ENCODE data around the gene ENTPD8.

ENTPD8 gene

DNA sequence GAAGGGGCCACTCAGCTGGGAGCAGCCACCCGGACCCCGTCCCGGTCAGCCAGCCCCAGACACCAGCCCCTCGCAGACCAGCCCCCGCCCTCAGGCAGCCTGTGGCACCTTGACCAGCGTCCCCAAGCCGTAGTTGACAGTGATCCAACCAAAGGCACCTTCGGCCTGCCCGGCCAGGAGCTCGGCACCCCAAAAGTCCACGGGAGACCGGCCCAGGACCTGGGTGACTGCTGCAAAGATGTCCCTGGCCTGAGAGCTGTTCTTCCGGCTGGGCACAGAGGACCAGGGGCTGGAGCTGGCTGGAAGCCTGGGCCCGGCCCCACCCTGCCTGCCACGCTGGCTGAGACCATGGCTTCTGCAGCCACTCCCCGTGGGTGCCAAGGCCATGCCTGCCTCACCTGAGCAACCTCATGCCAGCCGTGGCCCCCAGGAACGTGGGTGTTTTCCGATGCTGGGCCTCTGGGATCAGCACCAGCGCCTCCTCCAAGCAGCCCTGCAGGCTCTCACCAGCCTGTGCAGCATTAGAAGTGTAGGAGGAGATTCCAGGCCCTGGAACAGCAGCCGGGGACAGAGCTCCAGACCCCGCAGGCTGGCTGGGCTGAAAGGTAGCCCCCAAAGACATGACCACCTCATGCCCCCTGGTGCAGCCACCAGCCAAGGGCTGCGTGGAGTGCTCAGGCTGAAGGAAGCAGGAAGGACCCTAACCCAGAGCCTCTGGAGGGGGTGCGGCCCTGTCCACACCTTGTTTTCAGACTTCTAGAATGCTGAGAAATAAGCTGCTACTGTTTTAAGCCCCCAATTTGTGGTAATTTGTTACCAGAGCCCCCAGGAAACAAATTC, 4.2 kb downstream of the ENTPD8 start:
- DNase-seq (ENCODE audit: extremely low read depth, low read depth) = no peak
- TF ChIP-seq, protein P1, sequence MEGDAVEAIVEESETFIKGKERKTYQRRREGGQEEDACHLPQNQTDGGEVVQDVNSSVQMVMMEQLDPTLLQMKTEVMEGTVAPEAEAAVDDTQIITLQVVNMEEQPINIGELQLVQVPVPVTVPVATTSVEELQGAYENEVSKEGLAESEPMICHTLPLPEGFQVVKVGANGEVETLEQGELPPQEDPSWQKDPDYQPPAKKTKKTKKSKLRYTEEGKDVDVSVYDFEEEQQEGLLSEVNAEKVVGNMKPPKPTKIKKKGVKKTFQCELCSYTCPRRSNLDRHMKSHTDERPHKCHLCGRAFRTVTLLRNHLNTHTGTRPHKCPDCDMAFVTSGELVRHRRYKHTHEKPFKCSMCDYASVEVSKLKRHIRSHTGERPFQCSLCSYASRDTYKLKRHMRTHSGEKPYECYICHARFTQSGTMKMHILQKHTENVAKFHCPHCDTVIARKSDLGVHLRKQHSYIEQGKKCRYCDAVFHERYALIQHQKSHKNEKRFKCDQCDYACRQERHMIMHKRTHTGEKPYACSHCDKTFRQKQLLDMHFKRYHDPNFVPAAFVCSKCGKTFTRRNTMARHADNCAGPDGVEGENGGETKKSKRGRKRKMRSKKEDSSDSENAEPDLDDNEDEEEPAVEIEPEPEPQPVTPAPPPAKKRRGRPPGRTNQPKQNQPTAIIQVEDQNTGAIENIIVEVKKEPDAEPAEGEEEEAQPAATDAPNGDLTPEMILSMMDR (IDR thresholded peaks at IDR 0.05; ENCODE audit: low read depth, low read length) = no peak

DNA sequence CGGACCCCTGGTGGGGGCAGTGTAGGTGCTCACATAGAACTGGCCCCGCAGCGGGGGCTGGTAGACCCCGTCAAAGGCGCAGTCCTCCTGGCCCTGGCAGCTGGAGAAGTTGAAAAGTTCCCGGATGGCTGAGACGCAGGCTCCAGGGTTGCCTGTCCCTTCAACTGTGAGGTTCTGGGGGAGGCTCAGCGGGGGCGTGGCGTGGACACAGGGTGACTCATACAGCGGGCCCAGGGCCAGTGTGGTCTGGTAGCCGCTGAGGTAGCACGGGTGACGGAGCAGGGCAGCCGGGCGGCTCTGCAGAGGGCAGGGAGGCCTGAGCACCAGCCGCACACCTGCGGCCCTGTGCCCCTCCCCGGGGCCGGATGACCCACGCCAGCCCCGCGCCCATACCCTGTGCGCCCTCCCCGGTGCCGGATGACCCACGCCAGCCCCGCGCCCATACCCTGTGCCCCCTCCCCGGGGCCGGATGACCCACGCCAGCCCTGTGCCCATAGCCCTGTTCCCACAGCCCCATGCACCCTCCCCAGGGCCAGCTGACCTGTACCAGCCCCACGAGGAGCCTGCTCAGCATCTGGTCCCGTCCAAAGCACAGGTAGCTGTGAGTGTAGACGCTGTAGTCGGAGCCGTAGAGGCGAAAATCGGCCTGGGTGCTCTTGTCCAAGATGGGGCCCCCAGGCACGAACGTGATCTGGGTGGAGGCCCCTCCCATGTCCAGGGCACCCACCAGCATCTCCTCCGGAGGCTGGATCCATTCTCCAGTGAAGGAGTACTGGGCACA, 5.0 kb downstream of the ENTPD8 start:
- peak; percentile 30 for DNase-seq (ENCODE audit: extremely low read depth, low read depth)
- TF ChIP-seq, protein P1 (IDR thresholded peaks at IDR 0.05; ENCODE audit: low read depth, low read length) = no peak

DNA sequence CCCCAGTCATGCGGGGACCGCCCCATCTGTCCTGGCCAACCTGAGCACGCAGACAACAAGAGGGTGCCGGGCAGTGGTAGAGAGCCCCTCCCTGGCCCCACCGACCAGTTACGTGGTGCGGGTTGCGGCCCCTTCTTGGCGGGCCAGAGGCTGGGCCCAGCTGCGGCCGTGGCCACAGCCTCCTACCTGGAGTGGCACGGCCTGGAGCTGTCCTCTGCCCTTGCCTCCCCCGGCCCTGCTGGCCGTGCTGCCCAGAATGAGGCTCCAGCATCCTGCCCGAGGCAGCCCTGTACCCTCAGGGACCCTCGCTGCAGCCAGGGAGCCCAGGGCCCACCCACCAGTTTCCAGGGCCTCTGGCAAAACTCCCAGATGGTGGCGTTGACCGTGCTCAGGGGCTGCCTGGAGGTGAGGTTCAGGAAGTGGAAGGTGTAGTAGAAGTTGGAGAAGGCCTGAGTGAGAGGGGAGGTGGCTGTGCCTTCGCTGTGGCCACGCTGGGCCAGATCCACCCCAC, 5.7 kb downstream of the ENTPD8 start:
- DNase-seq (ENCODE audit: extremely low read depth, low read depth) = no peak
- TF ChIP-seq, protein P1 (IDR thresholded peaks at IDR 0.05; ENCODE audit: low read depth, low read length) = no peak

DNA sequence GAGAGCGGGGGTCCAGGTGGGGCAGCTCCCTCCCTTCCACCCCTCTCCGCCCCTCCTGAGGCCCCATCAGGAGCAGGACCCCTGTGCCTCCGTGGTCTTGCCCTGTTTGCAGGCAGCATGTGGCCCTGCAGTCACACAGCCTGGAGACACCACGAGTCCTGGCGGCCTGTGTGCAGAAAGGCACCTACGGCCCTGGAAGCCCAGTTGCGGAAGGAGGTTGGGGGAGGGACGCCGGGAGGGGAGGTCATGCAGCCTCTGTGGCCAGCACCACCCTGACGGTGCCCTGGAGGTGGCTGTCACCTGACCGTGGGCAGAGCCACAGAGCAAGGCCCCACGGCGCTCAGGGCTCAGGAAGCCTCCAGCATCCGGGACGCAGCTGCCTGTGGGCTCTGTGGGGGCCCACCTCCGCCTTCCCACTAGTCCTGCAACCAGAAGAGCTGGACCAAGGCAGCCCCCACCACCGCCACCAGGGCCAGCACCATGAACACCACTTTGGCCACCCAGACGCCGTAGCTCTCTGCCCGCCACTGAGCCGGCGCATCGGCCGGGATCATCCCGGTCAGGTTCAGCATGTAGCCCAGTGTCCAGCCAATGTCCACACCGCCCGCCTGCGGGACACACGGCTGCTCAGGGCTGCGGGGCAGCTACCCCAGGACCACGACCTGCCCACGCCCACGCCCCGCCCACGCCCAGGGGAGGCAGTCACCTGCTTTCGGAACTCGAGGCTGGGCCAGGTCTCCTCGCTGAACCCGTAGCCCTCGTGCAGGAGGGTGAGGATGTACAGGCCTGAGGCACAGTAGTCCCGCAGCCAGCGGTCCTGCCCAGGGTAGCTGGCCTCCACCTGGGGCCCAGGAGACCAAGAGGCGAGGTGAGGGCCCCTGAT, 6.4 kb downstream of the ENTPD8 start:
- no peak for DNase-seq (ENCODE audit: extremely low read depth, low read depth)
- TF ChIP-seq, protein P1 (IDR thresholded peaks at IDR 0.05; ENCODE audit: low read depth, low read length) = no peak

DNA sequence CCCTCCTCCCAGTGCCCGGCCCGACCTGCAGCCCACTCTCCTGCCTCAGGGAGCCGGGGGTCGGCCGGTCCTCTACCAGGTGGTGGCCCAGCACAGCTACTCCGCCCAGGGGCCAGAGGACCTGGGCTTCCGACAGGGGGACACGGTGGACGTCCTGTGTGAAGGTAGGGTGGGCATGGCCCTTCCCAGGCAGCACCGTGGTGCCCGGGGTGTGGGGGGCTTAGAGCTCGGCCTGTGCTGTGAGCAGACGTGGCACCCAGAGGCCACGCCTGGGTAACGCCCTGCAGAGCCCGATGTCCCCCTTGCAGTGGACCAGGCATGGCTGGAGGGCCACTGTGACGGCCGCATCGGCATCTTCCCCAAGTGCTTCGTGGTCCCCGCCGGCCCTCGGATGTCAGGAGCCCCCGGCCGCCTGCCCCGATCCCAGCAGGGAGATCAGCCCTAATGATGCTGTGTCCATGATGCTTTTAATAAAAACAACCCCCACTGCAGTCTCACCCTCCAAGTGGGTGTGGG, 7.2 kb downstream of the ENTPD8 start:
- DNase-seq (ENCODE audit: extremely low read depth, low read depth) = no peak

DNA sequence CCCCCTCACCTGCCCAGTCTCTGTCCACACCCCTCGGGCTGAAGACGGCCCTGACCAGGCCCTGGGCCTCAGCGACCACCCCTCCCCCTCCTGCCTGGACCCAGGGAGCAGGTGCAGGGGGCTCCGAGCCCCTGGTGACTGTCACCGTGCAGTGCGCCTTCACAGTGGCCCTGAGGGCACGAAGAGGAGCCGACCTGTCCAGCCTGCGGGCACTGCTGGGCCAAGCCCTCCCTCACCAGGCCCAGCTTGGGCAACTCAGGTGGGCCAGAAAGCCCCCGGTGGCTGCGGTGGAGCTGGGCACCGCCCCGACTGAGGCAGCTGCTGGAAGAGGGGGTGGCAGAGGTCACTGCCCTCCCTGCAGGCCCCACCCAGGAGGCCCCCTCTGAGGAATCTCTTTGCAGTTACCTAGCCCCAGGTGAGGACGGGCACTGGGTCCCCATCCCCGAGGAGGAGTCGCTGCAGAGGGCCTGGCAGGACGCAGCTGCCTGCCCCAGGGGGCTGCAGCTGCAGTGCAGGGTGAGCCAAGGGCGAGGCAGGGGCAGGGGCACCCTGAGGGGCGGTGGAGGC, 7.7 kb downstream of the ENTPD8 start:
- TF ChIP-seq, protein P1 (IDR thresholded peaks at IDR 0.05; ENCODE audit: low read depth, low read length) = no peak
- no peak for DNase-seq (ENCODE audit: extremely low read depth, low read depth)

More for the DNA sequence above, 7.2 kb downstream of the ENTPD8 start:
- TF ChIP-seq, protein P1 (IDR thresholded peaks at IDR 0.05; ENCODE audit: low read depth, low read length) = no peak

All from AG09319 (cell line).